PFSK-1 (cell line): ENCODE data around the gene GATA3.

Experiments
- FOXP2 ChIP-seq: optimal IDR thresholded peaks from 2 replicates; pipeline ENCODE3; 2011; ENCODE audit warnings: borderline replicate concordance, control low read depth, inconsistent platforms; ENCODE audit not compliant: insufficient read depth; ENCODE audit errors: extremely low read length, extremely low read depth
- POLR2AphosphoS5 ChIP-seq: IDR thresholded peaks from 2 replicates; pipeline ENCODE4 v1.6.1; 2012; ENCODE audit warnings: low read depth, mild to moderate bottlenecking, control low read depth, low read length, moderate library complexity
- REST ChIP-seq, 2 experiments: IDR thresholded peaks; 2 replicates each; pipeline versions ENCODE4 v1.6.1 to v1.8.0; 2011 to 2012; ENCODE audit warnings: low read depth in 2 of 2, low read length in 2 of 2, control low read depth in 1 of 2, inconsistent platforms in 1 of 2, mild to moderate bottlenecking in 1 of 2, moderate library complexity in 1 of 2; ENCODE audit not compliant: insufficient read depth in 1 of 2
- SIN3A ChIP-seq: IDR thresholded peaks from 2 replicates; pipeline ENCODE4 v1.6.1; 2012; ENCODE audit warnings: mild to moderate bottlenecking, low read length, moderate library complexity, borderline replicate concordance; ENCODE audit not compliant: insufficient read depth
- TAF1 ChIP-seq: IDR thresholded peaks from 2 replicates; pipeline ENCODE4 v1.6.1; 2012; ENCODE audit warnings: low read length, control low read depth, borderline replicate concordance; ENCODE audit not compliant: insufficient read depth

GATA3 gene

GRCh38 chr10:8086315-8086714 is 31.8 kb downstream of the GATA3 start:
- TF ChIP-seq FOXP2: no peak
- TF ChIP-seq SIN3A: no peak
- TF ChIP-seq TAF1: no peak
- no peak for TF ChIP-seq REST (IDR thresholded peaks at IDR 0.05; ENCODE audit: insufficient read depth in 1 of 2, low read depth in 2 of 2, low read length in 2 of 2)
- no peak for TF ChIP-seq POLR2AphosphoS5

- no peak for TF ChIP-seq POLR2AphosphoS5
- no peak for TF ChIP-seq REST (IDR thresholded peaks at IDR 0.05; ENCODE audit: insufficient read depth in 1 of 2, low read depth in 2 of 2, low read length in 2 of 2)
- TF ChIP-seq SIN3A: no peak
- TF ChIP-seq FOXP2: no peak
Measured at GRCh38 chr10:8088504-8088903, 34.0 kb downstream of the GATA3 start.

GRCh38 chr10:8092428-8092827 is 37.9 kb downstream of the GATA3 start:
- TF ChIP-seq SIN3A (no peak), FOXP2 (no peak), TAF1 (no peak), REST (IDR thresholded peaks at IDR 0.05; ENCODE audit: insufficient read depth in 1 of 2, low read depth in 2 of 2, low read length in 2 of 2) (no peak), POLR2AphosphoS5 (no peak)

DNA sequence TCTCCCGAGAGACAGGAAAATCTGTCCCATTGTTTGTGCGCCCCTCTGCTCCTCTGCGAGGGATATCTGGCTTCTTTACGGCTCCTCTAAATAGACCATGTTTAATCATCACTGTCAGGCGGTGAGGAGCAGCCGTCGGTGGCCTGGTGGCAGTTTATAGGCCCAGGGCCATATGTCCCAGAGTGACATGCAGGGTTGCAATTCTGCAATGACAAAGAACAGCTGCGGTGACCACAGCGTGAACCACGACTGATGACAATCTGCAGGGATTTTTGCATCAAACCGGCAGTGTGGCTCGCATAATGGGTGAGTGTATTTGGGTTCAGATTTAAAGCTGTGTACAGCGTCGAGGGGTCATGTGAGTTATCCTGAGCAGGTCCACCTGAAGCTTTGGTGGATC is 41.5 kb downstream of the GATA3 start:
- TF ChIP-seq TAF1 (no peak), REST (IDR thresholded peaks at IDR 0.05; ENCODE audit: insufficient read depth in 1 of 2, low read depth in 2 of 2, low read length in 2 of 2) (no peak), FOXP2 (no peak), POLR2AphosphoS5 (no peak), SIN3A (no peak)

DNA sequence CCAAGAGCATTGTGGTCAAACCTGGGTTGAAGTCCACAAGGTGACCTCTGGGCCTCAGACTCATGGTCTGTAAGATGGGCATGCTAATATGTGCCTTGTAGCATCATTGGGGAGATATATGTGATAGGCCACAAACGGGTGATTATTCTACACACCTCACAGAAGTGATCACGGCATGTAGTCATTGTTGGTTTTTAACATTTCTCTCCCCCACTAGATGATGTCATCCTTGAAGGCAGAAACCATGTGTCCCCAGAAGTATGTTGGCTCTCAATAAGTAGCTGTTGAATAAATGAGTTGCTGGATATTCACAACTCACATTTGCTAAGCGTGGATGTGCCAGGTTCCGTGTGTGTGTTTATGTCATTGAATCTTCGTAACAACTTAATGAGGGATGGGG is 42.4 kb downstream of the GATA3 start:
- TF ChIP-seq FOXP2: no peak

GRCh38 chr10:8100366-8100765 is 45.9 kb downstream of the GATA3 start:
- TF ChIP-seq FOXP2 (no peak), REST (IDR thresholded peaks at IDR 0.05; ENCODE audit: insufficient read depth in 1 of 2, low read depth in 2 of 2, low read length in 2 of 2) (no peak), SIN3A (no peak), TAF1 (no peak), POLR2AphosphoS5 (no peak)
